Neural cell (in vitro differentiated cells): ENCODE measurements around the gene HDAC10. TPM values are rescaled to one million over a fixed set of nuclear protein-coding genes. Genes with fewer than 3 reads are reported as not detected.

Experiments used
- H2AFZ ChIP-seq: fragments of 200-600, 300-800 bp; sonication (generic), shearing (Covaris generic); 2 replicates; pipeline ENCODE4 v1.6.0; 2014; ENCODE audit warnings: low read depth, mild to moderate bottlenecking, antibody characterized with exemption, low read length, moderate library complexity
- H3F3A ChIP-seq: fragments of 200-600 bp; shearing (Covaris generic); 2 replicates; pipeline ENCODE4 v1.6.1; 2016; ENCODE audit warnings: mild to moderate bottlenecking, moderate library complexity, mixed read lengths, antibody characterized with exemption, low read length; ENCODE audit not compliant: insufficient read depth, poor library complexity, severe bottlenecking
- H3K27ac ChIP-seq: fragments of 200-600, 300-800 bp; sonication (generic), shearing (Covaris generic); 2 replicates; pipeline ENCODE4 v1.5.1; 2014; ENCODE audit warnings: mild to moderate bottlenecking, low read length, moderate library complexity
- H3K27me3 ChIP-seq: fragments of 300-800, 200-600 bp; sonication (generic), shearing (Covaris generic); 2 replicates; pipeline ENCODE4 v1.6.0; 2014; ENCODE audit warnings: mild to moderate bottlenecking, low read depth, low read length, moderate library complexity; ENCODE audit not compliant: insufficient read depth
- H3K36me3 ChIP-seq: fragments of 300-800, 200-600 bp; sonication (generic), shearing (Covaris generic); 2 replicates; pipeline ENCODE4 v1.5.1; 2014; ENCODE audit warnings: mild to moderate bottlenecking, antibody characterized with exemption, low read length, moderate library complexity; ENCODE audit not compliant: insufficient read depth
- H3K4me2 ChIP-seq: fragments of 300-800, 200-600 bp; sonication (generic), shearing (Covaris generic); 2 replicates; pipeline ENCODE4 v1.6.0; 2014; ENCODE audit warnings: mild to moderate bottlenecking, low read length
- H3K4me3 ChIP-seq: fragments of 300-800, 200-600 bp; sonication (generic), shearing (Covaris generic); 2 replicates; pipeline ENCODE4 v1.5.1; 2014; ENCODE audit warnings: mild to moderate bottlenecking, low read length, moderate library complexity
- H3K79me2 ChIP-seq: fragments of 200-600 bp; shearing (Covaris generic); replicated peaks from 2 replicates; pipeline ENCODE4 v1.6.0; 2014; ENCODE audit warnings: mild to moderate bottlenecking, low read length, moderate library complexity; ENCODE audit not compliant: insufficient read depth
- H3K9ac ChIP-seq: fragments of 300-800, 200-600 bp; sonication (generic), shearing (Covaris generic); 2 replicates; pipeline ENCODE4 v1.6.1; 2016; ENCODE audit warnings: mild to moderate bottlenecking, low read length, mixed read lengths
- H3K9me2 ChIP-seq: fragments of 200-600 bp; shearing (Covaris generic); 2 replicates; pipeline ENCODE4 v1.6.1; 2016; ENCODE audit warnings: mild to moderate bottlenecking, low read length, mixed read lengths; ENCODE audit not compliant: insufficient read depth
- H3K9me3 ChIP-seq: fragments of 200-600, 300-800 bp; sonication (generic), shearing (Covaris generic); 2 replicates; pipeline ENCODE4 v1.6.1; 2016; ENCODE audit warnings: mild to moderate bottlenecking, mixed run types, low read length, moderate library complexity, mixed read lengths
- H4K20me1 ChIP-seq: fragments of 200-600 bp; shearing (Covaris generic); 2 replicates; pipeline ENCODE4 v1.6.1; 2016; ENCODE audit warnings: mild to moderate bottlenecking, mixed run types; ENCODE audit not compliant: insufficient read depth
- CTCF ChIP-seq: fragments of 450-650 bp; IDR thresholded peaks from 2 replicates; pipeline ENCODE4 v1.5.1; 2014; ENCODE audit warnings: antibody characterized with exemption, mild to moderate bottlenecking, moderate library complexity; ENCODE audit not compliant: poor library complexity, severe bottlenecking
- EP300 ChIP-seq: fragments of 450-650 bp; conservative IDR thresholded peaks from 2 replicates; pipeline ENCODE4 v1.6.1; 2014; ENCODE audit warnings: antibody characterized with exemption, mild to moderate bottlenecking, moderate library complexity; ENCODE audit not compliant: poor library complexity, severe bottlenecking
- EZH2 ChIP-seq: fragments of 200-600, 300-800 bp; shearing (Covaris generic), sonication (generic); IDR thresholded peaks from 2 replicates; pipeline ENCODE4 v1.6.1; 2014; ENCODE audit warnings: antibody characterized with exemption, low read length, borderline replicate concordance, mild to moderate bottlenecking; ENCODE audit not compliant: insufficient read depth, poor library complexity, severe bottlenecking
- MXI1 ChIP-seq: fragments of 450-650 bp; conservative IDR thresholded peaks from 2 replicates; pipeline ENCODE4 v1.6.1; 2014; ENCODE audit warnings: antibody characterized with exemption, mild to moderate bottlenecking; ENCODE audit not compliant: poor library complexity, severe bottlenecking
- POLR2AphosphoS5 ChIP-seq: IDR thresholded peaks from 2 replicates; pipeline ENCODE4 v1.6.1; 2012
- RAD21 ChIP-seq: fragments of 450-650 bp; conservative IDR thresholded peaks from 2 replicates; pipeline ENCODE4 v1.6.1; 2014; ENCODE audit warnings: antibody characterized with exemption, mild to moderate bottlenecking, moderate library complexity
- REST ChIP-seq: IDR thresholded peaks from 2 replicates; pipeline ENCODE4 v1.6.1; 2012; ENCODE audit warnings: borderline replicate concordance
- SMC3 ChIP-seq: fragments of 450-650 bp; conservative IDR thresholded peaks from 2 replicates; pipeline ENCODE4 v1.6.1; 2014; ENCODE audit warnings: antibody characterized with exemption, mild to moderate bottlenecking, moderate library complexity; ENCODE audit not compliant: poor library complexity
- TAF1 ChIP-seq: IDR thresholded peaks from 2 replicates; pipeline ENCODE4 v1.6.1; 2012; ENCODE audit warnings: low read depth
- polyA plus RNA-seq: library from polyadenylated mRNA; depleted of rRNA; stranded (reverse); fragments of >200 nt; gene quantifications from 2 replicates; pipeline ENCODE4 v1.2.3, GENCODE V29; 2014

The HDAC10 gene
- polyA plus RNA-seq, 1 donor from 2014 or later = 39.1 TPM

- H3K9me3 ChIP-seq = no peaks in the 10 kb centered on the region
- H3K9ac ChIP-seq = no peak overlapping the region
- H3K4me2 ChIP-seq = no peak overlapping the region
- H2AFZ ChIP-seq = no peak overlapping the region
- peaks cover 3% of the 10 kb centered on the region for H4K20me1 ChIP-seq
- no peaks in the 10 kb centered on the region for H3K9me2 ChIP-seq
- no peaks in the 10 kb centered on the region for H3F3A ChIP-seq
- H3K79me2 ChIP-seq = peaks cover 14% of the 10 kb centered on the region
- H3K27ac ChIP-seq = no peak overlapping the region
- H3K36me3 ChIP-seq = peaks cover 2% of the 10 kb centered on the region
- TF ChIP-seq TAF1 (no peak), SMC3 (no peak), POLR2AphosphoS5 (no peak), MXI1 (no peak), REST (no peak), RAD21 (no peak), EZH2 (no peak), CTCF (no peak)
- no peaks in the 10 kb centered on the region for H3K27me3 ChIP-seq
- H3K4me3 ChIP-seq = no peak overlapping the region
Observed at GRCh38 chr22:50197856-50198623, 53.0 kb downstream of the HDAC10 start.

- no peaks in the 10 kb centered on the region for H3K9me3 ChIP-seq
- H3K4me3 ChIP-seq = no peak overlapping the region
- no peaks in the 10 kb centered on the region for H3F3A ChIP-seq
- no peaks in the 10 kb centered on the region for H3K27me3 ChIP-seq
- H4K20me1 ChIP-seq = peaks cover 2% of the 10 kb centered on the region
- no peak overlapping the region for H2AFZ ChIP-seq
- no peak overlapping the region for H3K27ac ChIP-seq
- peaks cover 6% of the 10 kb centered on the region for H3K79me2 ChIP-seq
- H3K36me3 ChIP-seq = no peaks in the 10 kb centered on the region
- H3K9me2 ChIP-seq = no peaks in the 10 kb centered on the region
- no peak overlapping the region for H3K4me2 ChIP-seq
- H3K9ac ChIP-seq = no peak overlapping the region
- TF ChIP-seq REST = no peak
- no peak for TF ChIP-seq TAF1
- TF ChIP-seq SMC3 = no peak
- TF ChIP-seq POLR2AphosphoS5 = no peak
- no peak for TF ChIP-seq RAD21
- TF ChIP-seq EP300 = no peak
- TF ChIP-seq MXI1 = no peak
- no peak for TF ChIP-seq CTCF
- TF ChIP-seq EZH2 = no peak
Observed at GRCh38 chr22:50197000-50197800, 53.9 kb downstream of the HDAC10 start.
